Lower leg skin (tissue), 4 donors: ENCODE results near the gene CD109. TPM values are rescaled to one million over a fixed set of nuclear protein-coding genes. Genes with fewer than 3 reads are reported as not detected.
A peak's percentile ranks its signal among the peaks of the same experiment; 100 is the strongest.

Experiments used
- DNase-seq, 2 donors: peaks; one replicate each; pipeline ENCODE4 v3.0.0-alpha.2; 2019; ENCODE audit warnings: low spot score in 2 of 2
- H3K4me3 ChIP-seq: fragments of 200-600 bp; sonication (generic); 2 replicates; pipeline ENCODE4 v1.5.1; 2017; ENCODE audit warnings: mild to moderate bottlenecking, low read depth; ENCODE audit not compliant: poor library complexity, severe bottlenecking
- POLR2A ChIP-seq, 2 donors: fragments of 450-650 bp; IDR thresholded peaks; one replicate each; pipeline ENCODE4 v1.6.1; 2016 to 2017; ENCODE audit warnings: antibody characterized with exemption in 2 of 2, mild to moderate bottlenecking in 1 of 2, moderate library complexity in 1 of 2
- WGBS, 2 donors: methylation state at CpG; one replicate each; pipeline ENCODE4 v1.1.5; 2018; 5-methylcytosine and 5-hydroxymethylcytosine counted together
- intact Hi-C: fragments of 100-400 bp; cut with DNase I; formaldehyde crosslinking; loops from one replicate; pipeline ENCODE4 v1.15.0; 2023; ENCODE audit warnings: low total_unique reads
- total RNA-seq, 4 donors: library from RNA; depleted of rRNA; stranded (reverse); fragments of >200 nt; gene quantifications; one replicate each; pipeline ENCODE4 v1.1.0, GENCODE V29; 2016
- TF ChIP-seq, protein P1 (sequence below), 3 donors: fragments of 450-650 bp; IDR thresholded peaks; one replicate each; pipeline ENCODE4 v1.5.1; 2016; ENCODE audit warnings: antibody characterized with exemption in 3 of 3, mild to moderate bottlenecking in 3 of 3, moderate library complexity in 2 of 3

CD109 gene
- total RNA-seq, 4 donors from 2014 or later, result 26.1 to 51.7 (median 33.3) TPM

DNA sequence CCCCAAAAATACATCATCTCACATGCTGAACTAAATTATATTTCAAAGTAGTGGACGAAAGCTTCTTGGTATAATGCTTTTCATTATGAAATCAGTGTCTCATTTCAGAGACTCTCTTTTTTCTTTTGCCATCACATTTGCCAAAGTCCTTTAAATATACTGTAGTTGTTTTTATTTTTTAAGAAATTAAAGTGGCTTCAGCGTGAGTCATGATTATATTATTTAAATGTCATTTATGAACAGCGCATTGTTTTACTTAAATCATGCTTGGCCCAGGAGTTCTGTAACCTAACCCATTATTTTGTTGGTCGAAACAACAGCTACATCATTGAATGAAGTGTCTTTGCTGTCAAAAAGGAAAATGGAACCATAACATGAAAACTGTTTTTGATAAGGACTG, 100.9 kb downstream of the CD109 start:
- TF ChIP-seq POLR2A (IDR thresholded peaks at IDR 0.05), result no peak
- TF ChIP-seq, protein P1, sequence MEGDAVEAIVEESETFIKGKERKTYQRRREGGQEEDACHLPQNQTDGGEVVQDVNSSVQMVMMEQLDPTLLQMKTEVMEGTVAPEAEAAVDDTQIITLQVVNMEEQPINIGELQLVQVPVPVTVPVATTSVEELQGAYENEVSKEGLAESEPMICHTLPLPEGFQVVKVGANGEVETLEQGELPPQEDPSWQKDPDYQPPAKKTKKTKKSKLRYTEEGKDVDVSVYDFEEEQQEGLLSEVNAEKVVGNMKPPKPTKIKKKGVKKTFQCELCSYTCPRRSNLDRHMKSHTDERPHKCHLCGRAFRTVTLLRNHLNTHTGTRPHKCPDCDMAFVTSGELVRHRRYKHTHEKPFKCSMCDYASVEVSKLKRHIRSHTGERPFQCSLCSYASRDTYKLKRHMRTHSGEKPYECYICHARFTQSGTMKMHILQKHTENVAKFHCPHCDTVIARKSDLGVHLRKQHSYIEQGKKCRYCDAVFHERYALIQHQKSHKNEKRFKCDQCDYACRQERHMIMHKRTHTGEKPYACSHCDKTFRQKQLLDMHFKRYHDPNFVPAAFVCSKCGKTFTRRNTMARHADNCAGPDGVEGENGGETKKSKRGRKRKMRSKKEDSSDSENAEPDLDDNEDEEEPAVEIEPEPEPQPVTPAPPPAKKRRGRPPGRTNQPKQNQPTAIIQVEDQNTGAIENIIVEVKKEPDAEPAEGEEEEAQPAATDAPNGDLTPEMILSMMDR (IDR thresholded peaks at IDR 0.05), result no peak
- H3K4me3 ChIP-seq, result no peak overlapping the region
- WGBS, 2 donors, result 65 to 76% methylated on average over 4 of the region's 4 CpGs
- intact Hi-C loops, result no loop called here
- DNase-seq, result no peak

DNA sequence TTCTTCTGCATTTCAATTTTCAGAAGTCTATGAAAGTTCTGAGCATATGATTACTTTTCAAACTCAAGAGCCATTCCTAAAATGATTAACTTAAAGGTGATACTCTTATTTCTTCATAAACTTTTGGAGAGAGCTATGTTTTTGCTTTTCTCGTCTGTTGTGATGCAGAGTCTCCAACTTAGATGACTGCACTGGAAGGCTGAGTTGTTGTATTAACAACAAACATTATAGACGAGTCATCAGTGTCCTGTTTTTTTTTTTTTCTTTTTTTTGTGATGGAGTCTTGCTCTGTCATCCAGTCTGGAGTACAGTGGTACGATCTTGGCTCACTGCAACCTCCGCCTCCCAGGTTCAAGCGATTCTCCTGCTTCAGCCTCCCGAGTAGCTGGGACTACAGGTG, 101.9 kb downstream of the CD109 start:
- no peak overlapping the region for H3K4me3 ChIP-seq
- intact Hi-C loops, result no loop called here
- 93 to 97% methylated on average over 6 of the region's 6 CpGs for WGBS, 2 donors
- TF ChIP-seq, protein P1 (IDR thresholded peaks at IDR 0.05), result no peak
- TF ChIP-seq POLR2A (IDR thresholded peaks at IDR 0.05), result no peak
- no peak for DNase-seq

DNA sequence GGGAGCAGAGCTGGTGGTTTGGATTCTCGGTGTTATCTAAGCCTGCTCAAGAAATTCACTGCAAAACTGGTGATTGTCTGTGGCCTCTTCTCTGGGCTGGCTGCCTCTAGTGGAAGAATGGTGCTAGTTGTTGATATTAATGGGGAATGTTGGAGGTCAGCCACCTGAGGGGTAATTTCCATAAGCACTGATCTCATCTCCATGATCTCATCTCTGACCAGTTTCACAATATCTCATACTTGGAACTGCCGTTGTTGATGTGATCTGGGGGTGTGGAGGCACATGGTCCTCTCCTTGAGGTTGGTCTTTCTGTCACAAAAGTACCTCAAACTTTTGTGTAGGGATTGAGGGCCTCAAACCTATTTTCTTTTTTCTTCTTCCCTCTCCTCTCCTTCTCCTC, 102.6 kb downstream of the CD109 start:
- no peak for TF ChIP-seq POLR2A (IDR thresholded peaks at IDR 0.05)
- TF ChIP-seq, protein P1 (IDR thresholded peaks at IDR 0.05), result peak in 1 of 3 donors; percentile 37
- WGBS, 2 donors, result 26 to 40% methylated on average over 2 of the region's 2 CpGs
- intact Hi-C loops, result no loop called here
- peak in 1 of 2 donors; percentile 78 for DNase-seq
- H3K4me3 ChIP-seq, result no peak overlapping the region

DNA sequence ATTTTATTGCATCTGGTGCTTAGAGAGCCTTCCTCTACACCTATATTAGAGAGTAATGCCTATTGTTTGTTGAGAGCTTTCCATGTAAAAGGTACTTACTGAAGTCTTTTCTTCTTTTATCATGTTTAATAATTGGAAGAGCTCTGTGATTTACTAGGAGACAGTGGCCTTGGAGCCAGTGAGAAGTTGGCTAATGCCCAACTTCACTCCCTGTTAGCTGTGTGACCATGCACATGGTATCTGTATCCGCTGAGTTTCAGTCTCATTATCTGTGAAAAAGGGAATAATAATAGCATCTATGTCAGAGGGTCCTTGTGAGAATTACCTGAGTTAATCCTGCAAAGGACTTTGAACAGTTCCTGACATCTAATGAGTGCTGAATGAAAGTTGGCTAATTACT, 105.0 kb downstream of the CD109 start:
- 72 to 75% methylated on average over 1 of the region's 1 CpG for WGBS, 2 donors
- intact Hi-C loops, result no loop called here
- no peak overlapping the region for H3K4me3 ChIP-seq
- DNase-seq, result no peak
- no peak for TF ChIP-seq POLR2A (IDR thresholded peaks at IDR 0.05)
- TF ChIP-seq, protein P1 (IDR thresholded peaks at IDR 0.05), result no peak

DNA sequence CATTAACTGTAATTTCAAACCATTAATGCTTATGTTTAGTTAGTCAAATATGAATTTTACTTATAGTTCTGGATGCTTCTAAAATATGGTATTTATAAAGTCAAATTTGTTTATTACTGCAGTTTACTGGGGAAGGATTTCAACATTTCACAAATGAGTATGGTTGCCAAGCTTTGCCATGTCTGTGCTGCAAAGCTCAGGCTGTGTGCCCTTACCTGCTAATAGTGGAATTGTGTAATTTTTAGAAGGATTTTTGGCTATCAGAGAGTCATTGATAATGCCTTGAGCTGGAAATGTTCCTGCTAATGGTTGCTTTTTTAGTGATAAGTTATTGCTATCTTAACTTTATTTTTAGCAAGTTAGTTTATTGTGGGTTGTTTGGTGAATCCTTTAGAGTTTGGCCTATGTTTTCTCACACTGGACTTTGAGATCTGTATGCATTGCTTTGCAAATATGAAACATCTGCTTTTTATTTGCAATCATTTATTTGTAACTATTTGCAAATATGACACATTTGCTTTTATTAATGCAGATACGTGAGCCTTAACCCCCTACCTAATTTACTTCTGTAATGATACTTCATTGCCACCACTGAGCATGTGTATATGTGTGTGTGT, 105.8 kb downstream of the CD109 start:
- DNase-seq, result no peak
- H3K4me3 ChIP-seq, result no peak overlapping the region
- TF ChIP-seq, protein P1 (IDR thresholded peaks at IDR 0.05), result no peak
- no peak for TF ChIP-seq POLR2A (IDR thresholded peaks at IDR 0.05)
- 68 to 70% methylated on average over 1 of the region's 1 CpG for WGBS, 2 donors
- intact Hi-C loops, result no loop called here

DNA sequence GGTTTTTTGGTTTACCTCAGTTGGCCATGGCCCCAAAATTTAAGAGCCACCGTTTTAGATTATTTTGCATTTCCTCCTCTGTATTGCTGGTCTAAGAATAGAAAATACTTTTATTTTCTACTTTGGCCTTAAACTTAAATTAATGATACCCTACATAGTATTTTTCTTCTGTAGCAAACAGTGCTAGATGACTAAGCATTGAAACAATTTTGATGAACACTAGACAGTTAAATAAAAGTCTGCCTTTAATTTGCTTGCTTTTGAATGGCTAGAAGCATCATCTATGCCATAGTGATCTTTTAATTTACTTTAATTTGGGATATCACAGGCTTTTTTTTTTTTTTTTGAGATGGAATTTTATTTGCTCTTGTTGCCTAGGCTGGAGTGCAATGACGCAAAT, 106.4 kb downstream of the CD109 start:
- 59 to 75% methylated on average over 2 of the region's 2 CpGs for WGBS, 2 donors
- no peak for DNase-seq
- TF ChIP-seq POLR2A (IDR thresholded peaks at IDR 0.05), result no peak
- TF ChIP-seq, protein P1 (IDR thresholded peaks at IDR 0.05), result no peak
- no peak overlapping the region for H3K4me3 ChIP-seq
- intact Hi-C loops, result no loop called here
